NB4 (cell line): ENCODE results near the gene DDX3X.

Experiments
- DNase-seq: peaks from one replicate; pipeline ENCODE4 v3.0.0; 2010; ENCODE audit warnings: low read depth
- H3K4me3 ChIP-seq: one replicate; pipeline ENCODE4 v1.5.1; 2011; ENCODE audit warnings: mild to moderate bottlenecking, low read depth, low read length, moderate library complexity
- MAX ChIP-seq: IDR thresholded peaks from 2 replicates; pipeline ENCODE4 v1.6.1; 2011; ENCODE audit warnings: low read depth, low read length
- MYC ChIP-seq: IDR thresholded peaks from 2 replicates; pipeline ENCODE4 v1.6.1; 2011; ENCODE audit warnings: low read depth, low read length
- POLR2A ChIP-seq: IDR thresholded peaks from 2 replicates; pipeline ENCODE4 v1.6.1; 2011; ENCODE audit warnings: mild to moderate bottlenecking; ENCODE audit not compliant: insufficient read length; ENCODE audit errors: extremely low read depth
- TF ChIP-seq, protein P1 (sequence below): IDR thresholded peaks from one replicate; pipeline ENCODE4 v1.5.1; 2012; ENCODE audit warnings: low read depth, low read length

The DDX3X gene

DNA sequence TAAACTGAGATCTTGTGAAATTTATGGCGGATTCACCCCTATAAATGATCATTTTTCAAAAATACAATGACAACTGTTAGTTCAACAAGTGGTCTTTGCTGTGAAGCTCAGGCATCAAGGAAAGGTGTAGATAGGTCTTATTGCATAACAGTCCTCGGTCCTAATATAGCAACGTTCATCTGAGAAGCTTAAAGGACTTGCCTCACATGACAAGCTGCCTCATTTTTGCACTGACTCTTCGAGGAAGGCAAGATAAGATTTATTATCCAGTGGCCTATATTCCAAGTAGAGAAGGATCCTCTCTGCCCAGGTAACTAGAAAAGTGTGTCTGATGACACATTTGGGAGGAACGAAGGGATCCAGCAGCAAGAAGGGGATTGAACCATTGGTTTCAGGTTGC, 13.6 kb upstream of the DDX3X start:
- TF ChIP-seq, protein P1, sequence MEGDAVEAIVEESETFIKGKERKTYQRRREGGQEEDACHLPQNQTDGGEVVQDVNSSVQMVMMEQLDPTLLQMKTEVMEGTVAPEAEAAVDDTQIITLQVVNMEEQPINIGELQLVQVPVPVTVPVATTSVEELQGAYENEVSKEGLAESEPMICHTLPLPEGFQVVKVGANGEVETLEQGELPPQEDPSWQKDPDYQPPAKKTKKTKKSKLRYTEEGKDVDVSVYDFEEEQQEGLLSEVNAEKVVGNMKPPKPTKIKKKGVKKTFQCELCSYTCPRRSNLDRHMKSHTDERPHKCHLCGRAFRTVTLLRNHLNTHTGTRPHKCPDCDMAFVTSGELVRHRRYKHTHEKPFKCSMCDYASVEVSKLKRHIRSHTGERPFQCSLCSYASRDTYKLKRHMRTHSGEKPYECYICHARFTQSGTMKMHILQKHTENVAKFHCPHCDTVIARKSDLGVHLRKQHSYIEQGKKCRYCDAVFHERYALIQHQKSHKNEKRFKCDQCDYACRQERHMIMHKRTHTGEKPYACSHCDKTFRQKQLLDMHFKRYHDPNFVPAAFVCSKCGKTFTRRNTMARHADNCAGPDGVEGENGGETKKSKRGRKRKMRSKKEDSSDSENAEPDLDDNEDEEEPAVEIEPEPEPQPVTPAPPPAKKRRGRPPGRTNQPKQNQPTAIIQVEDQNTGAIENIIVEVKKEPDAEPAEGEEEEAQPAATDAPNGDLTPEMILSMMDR: no peak
- DNase-seq: no peak
- no peak overlapping the region for H3K4me3 ChIP-seq

GRCh38 chrX:41322821-41323603, 10.9 kb upstream of the DDX3X start:
- H3K4me3 ChIP-seq: no peak overlapping the region
- no peak for DNase-seq
- no peak for TF ChIP-seq MAX

DNA sequence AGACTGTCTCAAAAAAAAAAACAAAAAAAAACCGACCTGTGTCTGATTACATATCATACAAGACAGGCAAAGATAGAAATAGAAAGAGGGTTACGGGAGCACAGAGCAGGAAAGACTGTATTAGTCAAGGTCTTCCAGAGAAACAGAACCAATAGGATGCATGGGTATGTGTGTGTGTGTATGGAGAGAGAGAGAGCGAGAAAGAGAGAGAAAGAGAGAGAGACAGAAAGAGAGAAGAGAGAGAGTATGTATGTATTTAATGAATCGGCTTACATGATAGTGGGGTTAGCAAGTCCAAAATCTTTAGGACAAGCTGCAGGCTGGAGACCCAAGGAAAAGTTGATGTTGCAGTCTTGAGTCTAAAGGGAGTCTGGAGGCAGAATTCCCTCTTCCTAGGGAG, 7.5 kb upstream of the DDX3X start:
- H3K4me3 ChIP-seq: no peak overlapping the region
- DNase-seq: no peak
- TF ChIP-seq, protein P1: no peak
- TF ChIP-seq MAX (no peak), MYC (no peak), POLR2A (no peak)

DNA sequence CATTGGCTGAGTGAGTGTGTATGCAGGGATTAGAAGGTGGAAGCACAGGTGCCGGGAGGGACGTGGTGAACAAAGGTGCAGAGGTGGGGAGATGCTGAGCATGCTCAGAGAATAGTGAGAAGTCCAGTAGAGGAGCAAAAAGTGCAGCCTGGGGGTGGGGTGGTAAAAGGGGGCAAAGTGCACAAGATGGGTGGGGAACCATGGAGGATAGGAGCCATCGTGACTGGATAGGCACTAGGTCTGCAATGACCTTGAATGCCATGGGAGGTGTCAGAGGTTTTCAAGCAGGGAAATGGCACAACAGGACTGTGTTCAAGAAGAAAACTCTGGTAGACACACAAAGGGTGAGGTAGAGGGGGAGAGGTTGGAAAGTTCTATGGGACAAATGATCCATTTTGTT, 6.6 kb upstream of the DDX3X start:
- DNase-seq: no peak
- TF ChIP-seq MYC: no peak
- TF ChIP-seq MAX: no peak
- TF ChIP-seq, protein P1: no peak
- no peak for TF ChIP-seq POLR2A
- no peak overlapping the region for H3K4me3 ChIP-seq

DNA sequence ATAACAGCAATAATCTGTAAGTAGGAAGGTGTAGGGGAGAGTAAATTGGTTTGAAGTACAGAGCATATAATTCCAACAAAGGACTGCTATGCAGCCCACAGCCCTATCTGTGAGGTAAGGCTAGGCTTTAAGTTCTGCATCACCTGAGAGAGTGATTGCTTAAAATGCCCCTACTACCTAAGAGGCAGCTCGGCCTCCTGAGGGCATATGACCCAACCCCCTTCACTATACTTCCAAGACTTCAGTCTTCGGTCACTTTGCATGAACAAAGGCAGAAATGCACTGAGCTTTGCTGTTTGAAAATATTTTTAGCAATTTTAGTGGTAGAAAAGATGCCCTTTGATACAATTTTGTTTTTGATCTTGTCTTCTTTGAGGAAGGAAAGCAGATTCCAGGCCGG, 4.9 kb upstream of the DDX3X start:
- no peak overlapping the region for H3K4me3 ChIP-seq
- DNase-seq: no peak
- TF ChIP-seq, protein P1: no peak
- TF ChIP-seq MAX (no peak), MYC (no peak), POLR2A (no peak)

DNA sequence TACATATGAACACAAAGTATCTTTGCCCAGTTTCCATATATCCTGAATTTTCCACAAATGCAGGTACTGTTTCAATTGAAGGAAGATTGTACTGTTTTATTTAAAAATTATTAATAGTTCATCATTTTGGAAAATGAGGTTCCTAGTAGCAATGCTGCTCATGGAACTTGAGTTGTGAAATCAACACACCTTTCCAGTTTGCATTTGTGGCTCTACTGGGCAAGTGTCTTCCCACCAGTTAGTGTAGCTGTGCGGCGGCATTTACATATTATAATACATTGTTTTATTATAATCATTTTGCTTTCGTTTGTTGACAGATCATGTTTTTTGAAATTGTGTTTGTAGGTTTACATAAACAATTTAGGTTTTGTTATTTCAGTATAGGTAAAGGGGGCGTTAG, 2.0 kb upstream of the DDX3X start:
- peak overlapping the region; percentile 77 for H3K4me3 ChIP-seq
- DNase-seq: no peak
- TF ChIP-seq, protein P1: no peak
- TF ChIP-seq MYC (no peak), MAX (no peak)
